Loucy (cell line): Measurements from ENCODE around the gene DNAH9.

Source experiments
- H2AFZ ChIP-seq: fragments of 200-600 bp; sonication (generic); 2 replicates; pipeline ENCODE4 v1.6.0; 2016; ENCODE audit warnings: antibody characterized with exemption, mild to moderate bottlenecking, low read length, moderate library complexity
- H3F3A ChIP-seq: fragments of 200-600 bp; 2 replicates; pipeline ENCODE4 v1.6.0; 2016; ENCODE audit warnings: antibody characterized with exemption, low read depth, mild to moderate bottlenecking
- H3K27me3 ChIP-seq: fragments of 200-600 bp; sonication (generic); 2 replicates; pipeline ENCODE4 v1.6.1; 2014; ENCODE audit warnings: low read length, mild to moderate bottlenecking; ENCODE audit not compliant: insufficient read depth, poor library complexity, severe bottlenecking
- H3K36me3 ChIP-seq: fragments of 200-600 bp; sonication (generic); 2 replicates; pipeline ENCODE4 v1.6.1; 2016; ENCODE audit warnings: low read length; ENCODE audit not compliant: insufficient read depth
- H3K4me1 ChIP-seq: fragments of 200-600 bp; sonication (generic); 2 replicates; pipeline ENCODE4 v1.5.1; 2014; ENCODE audit warnings: low read length, mild to moderate bottlenecking; ENCODE audit not compliant: insufficient read depth, poor library complexity, severe bottlenecking
- H3K4me2 ChIP-seq: fragments of 200-600 bp; sonication (generic); 2 replicates; pipeline ENCODE4 v1.6.0; 2014; ENCODE audit warnings: antibody characterized with exemption, low read length, low read depth, mild to moderate bottlenecking; ENCODE audit not compliant: poor library complexity, severe bottlenecking
- H3K4me3 ChIP-seq: fragments of 200-600 bp; sonication (generic); 2 replicates; pipeline ENCODE4 v1.5.1; 2014; ENCODE audit warnings: low read length, mild to moderate bottlenecking, mixed read lengths; ENCODE audit not compliant: poor library complexity, severe bottlenecking
- H3K79me2 ChIP-seq: fragments of 200-600 bp; sonication (generic); 2 replicates; pipeline ENCODE4 v1.6.1; 2014; ENCODE audit warnings: low read length; ENCODE audit not compliant: insufficient read depth
- H3K9ac ChIP-seq: fragments of 200-600 bp; sonication (generic); 2 replicates; pipeline ENCODE4 v1.6.0; 2014; ENCODE audit warnings: mild to moderate bottlenecking, low read depth, low read length, moderate library complexity; ENCODE audit not compliant: poor library complexity, severe bottlenecking
- H3K9me2 ChIP-seq: fragments of 200-600 bp; sonication (generic); replicated peaks from 2 replicates; pipeline ENCODE4 v1.6.1; 2016; ENCODE audit warnings: low read depth, low read length, mixed read lengths
- H3K9me3 ChIP-seq: fragments of 200-600 bp; sonication (generic); 2 replicates; pipeline ENCODE4 v1.6.1; 2014; ENCODE audit warnings: mild to moderate bottlenecking, antibody characterized with exemption, low read length, low read depth; ENCODE audit not compliant: insufficient read depth
- H4K20me1 ChIP-seq: fragments of 200-600 bp; sonication (generic); 2 replicates; pipeline ENCODE4 v1.6.0; 2014; ENCODE audit warnings: antibody characterized with exemption, low read length, mild to moderate bottlenecking; ENCODE audit not compliant: insufficient read depth, poor library complexity, severe bottlenecking
- CTCF ChIP-seq: fragments of 200-600 bp; sonication (generic); conservative IDR thresholded peaks from 2 replicates; pipeline ENCODE4 v1.5.1; 2014; ENCODE audit warnings: mild to moderate bottlenecking, antibody characterized with exemption, low read length
- EZH2phosphoT487 ChIP-seq: fragments of 200-600 bp; IDR thresholded peaks from 2 replicates; pipeline ENCODE4 v1.6.1; 2018; ENCODE audit warnings: antibody characterized with exemption, mild to moderate bottlenecking, moderate library complexity, borderline replicate concordance

Gene DNAH9

GRCh38 chr17:11700668-11701067, 102.4 kb downstream of the DNAH9 start:
- Histone ChIP-seq H3K4me2 (no peak overlapping the region), H3K36me3 (no peaks in the 10 kb centered on the region), H3K4me3 (no peak overlapping the region), H2AFZ (no peak overlapping the region), H3F3A (no peaks in the 10 kb centered on the region), H3K9me2 (no peaks in the 10 kb centered on the region), H3K4me1 (no peaks in the 10 kb centered on the region), H3K9me3 (no peaks in the 10 kb centered on the region), H3K9ac (no peak overlapping the region), H3K79me2 (no peaks in the 10 kb centered on the region), H4K20me1 (no peaks in the 10 kb centered on the region), H3K27me3 (no peaks in the 10 kb centered on the region)
- TF ChIP-seq CTCF (no peak), EZH2phosphoT487 (no peak)

- H4K20me1 ChIP-seq, result no peaks in the 10 kb centered on the region
- no peaks in the 10 kb centered on the region for H3K36me3 ChIP-seq
- H3K4me1 ChIP-seq, result no peaks in the 10 kb centered on the region
- H3F3A ChIP-seq, result no peaks in the 10 kb centered on the region
- H3K9me3 ChIP-seq, result no peaks in the 10 kb centered on the region
- no peak overlapping the region for H3K4me2 ChIP-seq
- H3K79me2 ChIP-seq, result no peaks in the 10 kb centered on the region
- TF ChIP-seq CTCF, result no peak
- TF ChIP-seq EZH2phosphoT487, result no peak
- no peaks in the 10 kb centered on the region for H3K27me3 ChIP-seq
- no peaks in the 10 kb centered on the region for H3K9me2 ChIP-seq
- H3K9ac ChIP-seq, result no peak overlapping the region
- no peak overlapping the region for H3K4me3 ChIP-seq
- no peak overlapping the region for H2AFZ ChIP-seq
Observed at GRCh38 chr17:11701911-11702310, 103.6 kb downstream of the DNAH9 start.

- H3K4me3 ChIP-seq, result no peak overlapping the region
- H4K20me1 ChIP-seq, result no peaks in the 10 kb centered on the region
- no peaks in the 10 kb centered on the region for H3K4me1 ChIP-seq
- H3K79me2 ChIP-seq, result no peaks in the 10 kb centered on the region
- no peak overlapping the region for H3K4me2 ChIP-seq
- no peak overlapping the region for H3K9ac ChIP-seq
- no peak overlapping the region for H2AFZ ChIP-seq
- no peaks in the 10 kb centered on the region for H3F3A ChIP-seq
- no peaks in the 10 kb centered on the region for H3K9me3 ChIP-seq
- H3K27me3 ChIP-seq, result no peaks in the 10 kb centered on the region
- no peaks in the 10 kb centered on the region for H3K36me3 ChIP-seq
- H3K9me2 ChIP-seq, result no peaks in the 10 kb centered on the region
- TF ChIP-seq EZH2phosphoT487, result no peak
Observed at GRCh38 chr17:11704041-11704440, 105.8 kb downstream of the DNAH9 start.

GRCh38 chr17:11705111-11705510, 106.8 kb downstream of the DNAH9 start:
- no peaks in the 10 kb centered on the region for H3K36me3 ChIP-seq
- H3K27me3 ChIP-seq, result no peaks in the 10 kb centered on the region
- no peaks in the 10 kb centered on the region for H3F3A ChIP-seq
- no peaks in the 10 kb centered on the region for H4K20me1 ChIP-seq
- H3K4me3 ChIP-seq, result no peak overlapping the region
- no peak for TF ChIP-seq EZH2phosphoT487
- no peak for TF ChIP-seq CTCF
- H3K4me2 ChIP-seq, result no peak overlapping the region
- no peak overlapping the region for H2AFZ ChIP-seq
- H3K9ac ChIP-seq, result no peak overlapping the region
- H3K79me2 ChIP-seq, result no peaks in the 10 kb centered on the region
- H3K9me2 ChIP-seq, result no peaks in the 10 kb centered on the region
- H3K4me1 ChIP-seq, result no peaks in the 10 kb centered on the region
- H3K9me3 ChIP-seq, result no peaks in the 10 kb centered on the region
